GM12801 (cell line): ENCODE data around the gene KCNE2.

Source experiments
- CTCF ChIP-seq: IDR thresholded peaks from one replicate; pipeline ENCODE4 v1.5.1; 2011; ENCODE audit warnings: control low read depth; ENCODE audit not compliant: insufficient read length; ENCODE audit errors: extremely low read depth

KCNE2 gene

GRCh38 chr21:34352556-34352955, 11.2 kb upstream of the KCNE2 start:
- no peak for TF ChIP-seq CTCF

- TF ChIP-seq CTCF = no peak
Measured at GRCh38 chr21:34353182-34353581, 10.6 kb upstream of the KCNE2 start.

- no peak for TF ChIP-seq CTCF
Measured at GRCh38 chr21:34354836-34355235, 9.0 kb upstream of the KCNE2 start.

- no peak for TF ChIP-seq CTCF
Measured at GRCh38 chr21:34355570-34355969, 8.2 kb upstream of the KCNE2 start.

GRCh38 chr21:34357889-34358288, 5.9 kb upstream of the KCNE2 start:
- TF ChIP-seq CTCF = no peak

- TF ChIP-seq CTCF = no peak
Measured at GRCh38 chr21:34358866-34359265, 4.9 kb upstream of the KCNE2 start.

GRCh38 chr21:34360488-34361241, 3.1 kb upstream of the KCNE2 start:
- TF ChIP-seq CTCF = no peak
